ENCODE data around the gene MICALL2. TPM values are rescaled to one million over a fixed set of nuclear protein-coding genes. Genes with fewer than 3 reads are reported as not detected.

The MICALL2 gene
- polyA plus RNA-seq, 1 donor from 2014 or later, result 12.8 TPM

DNA sequence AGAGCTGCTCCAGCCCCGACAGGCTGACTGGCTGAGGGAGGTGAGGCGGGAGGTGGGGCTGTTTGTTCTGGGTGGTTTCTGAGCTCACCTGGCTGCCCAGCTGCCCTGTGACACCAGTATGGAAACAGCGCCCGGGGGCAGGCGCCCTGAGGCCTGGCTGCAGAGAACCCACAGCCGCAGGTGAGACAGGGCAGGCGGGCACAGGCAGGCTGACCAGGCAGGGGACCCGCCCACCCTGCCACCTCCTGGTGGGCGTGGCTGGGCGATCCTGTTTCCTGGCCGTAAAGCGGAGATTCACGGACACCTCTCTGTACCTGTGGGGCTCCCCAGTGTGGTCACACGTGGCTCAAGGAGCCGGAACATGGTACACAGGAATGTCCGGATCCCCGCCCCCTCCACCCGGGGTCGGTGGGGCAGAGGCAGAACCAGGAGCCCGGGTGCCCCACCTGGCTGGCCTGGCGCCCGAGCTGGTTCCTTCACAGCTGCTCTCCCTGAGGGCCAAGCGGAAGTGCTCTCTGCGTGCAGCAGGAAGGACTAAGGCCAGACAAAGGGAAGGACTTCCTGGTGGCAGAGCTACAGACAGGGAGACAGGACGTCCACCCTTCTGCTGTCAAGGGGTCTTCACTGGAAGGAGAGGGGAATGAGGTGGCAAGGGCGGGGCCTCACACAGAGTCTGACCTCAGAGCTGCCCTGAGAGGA, 3.9 kb downstream of the MICALL2 start:
- no peaks in the 10 kb centered on the region for H3K9me3 ChIP-seq (ENCODE audit: low read length)
- H3K9me2 ChIP-seq (ENCODE audit: insufficient read depth, low read length), result no peaks in the 10 kb centered on the region
- no peak overlapping the region for H3K4me2 ChIP-seq (ENCODE audit: low read length)
- TF ChIP-seq EP300 (conservative IDR thresholded peaks at IDR 0.05; ENCODE audit: poor library complexity, severe bottlenecking) (no peak), POLR2AphosphoS5 (IDR thresholded peaks at IDR 0.05) (no peak), TAF1 (IDR thresholded peaks at IDR 0.05; ENCODE audit: low read depth) (no peak), RAD21 (conservative IDR thresholded peaks at IDR 0.05) (no peak), MXI1 (conservative IDR thresholded peaks at IDR 0.05; ENCODE audit: poor library complexity, severe bottlenecking) (no peak), SMC3 (conservative IDR thresholded peaks at IDR 0.05; ENCODE audit: poor library complexity) (no peak), EZH2 (IDR thresholded peaks at IDR 0.05; ENCODE audit: borderline replicate concordance, insufficient read depth, low read length, poor library complexity, severe bottlenecking) (no peak)
- TF ChIP-seq, protein P1, sequence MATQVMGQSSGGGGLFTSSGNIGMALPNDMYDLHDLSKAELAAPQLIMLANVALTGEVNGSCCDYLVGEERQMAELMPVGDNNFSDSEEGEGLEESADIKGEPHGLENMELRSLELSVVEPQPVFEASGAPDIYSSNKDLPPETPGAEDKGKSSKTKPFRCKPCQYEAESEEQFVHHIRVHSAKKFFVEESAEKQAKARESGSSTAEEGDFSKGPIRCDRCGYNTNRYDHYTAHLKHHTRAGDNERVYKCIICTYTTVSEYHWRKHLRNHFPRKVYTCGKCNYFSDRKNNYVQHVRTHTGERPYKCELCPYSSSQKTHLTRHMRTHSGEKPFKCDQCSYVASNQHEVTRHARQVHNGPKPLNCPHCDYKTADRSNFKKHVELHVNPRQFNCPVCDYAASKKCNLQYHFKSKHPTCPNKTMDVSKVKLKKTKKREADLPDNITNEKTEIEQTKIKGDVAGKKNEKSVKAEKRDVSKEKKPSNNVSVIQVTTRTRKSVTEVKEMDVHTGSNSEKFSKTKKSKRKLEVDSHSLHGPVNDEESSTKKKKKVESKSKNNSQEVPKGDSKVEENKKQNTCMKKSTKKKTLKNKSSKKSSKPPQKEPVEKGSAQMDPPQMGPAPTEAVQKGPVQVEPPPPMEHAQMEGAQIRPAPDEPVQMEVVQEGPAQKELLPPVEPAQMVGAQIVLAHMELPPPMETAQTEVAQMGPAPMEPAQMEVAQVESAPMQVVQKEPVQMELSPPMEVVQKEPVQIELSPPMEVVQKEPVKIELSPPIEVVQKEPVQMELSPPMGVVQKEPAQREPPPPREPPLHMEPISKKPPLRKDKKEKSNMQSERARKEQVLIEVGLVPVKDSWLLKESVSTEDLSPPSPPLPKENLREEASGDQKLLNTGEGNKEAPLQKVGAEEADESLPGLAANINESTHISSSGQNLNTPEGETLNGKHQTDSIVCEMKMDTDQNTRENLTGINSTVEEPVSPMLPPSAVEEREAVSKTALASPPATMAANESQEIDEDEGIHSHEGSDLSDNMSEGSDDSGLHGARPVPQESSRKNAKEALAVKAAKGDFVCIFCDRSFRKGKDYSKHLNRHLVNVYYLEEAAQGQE (IDR thresholded peaks at IDR 0.05; ENCODE audit: borderline replicate concordance), result no peak
- TF ChIP-seq, protein P2, sequence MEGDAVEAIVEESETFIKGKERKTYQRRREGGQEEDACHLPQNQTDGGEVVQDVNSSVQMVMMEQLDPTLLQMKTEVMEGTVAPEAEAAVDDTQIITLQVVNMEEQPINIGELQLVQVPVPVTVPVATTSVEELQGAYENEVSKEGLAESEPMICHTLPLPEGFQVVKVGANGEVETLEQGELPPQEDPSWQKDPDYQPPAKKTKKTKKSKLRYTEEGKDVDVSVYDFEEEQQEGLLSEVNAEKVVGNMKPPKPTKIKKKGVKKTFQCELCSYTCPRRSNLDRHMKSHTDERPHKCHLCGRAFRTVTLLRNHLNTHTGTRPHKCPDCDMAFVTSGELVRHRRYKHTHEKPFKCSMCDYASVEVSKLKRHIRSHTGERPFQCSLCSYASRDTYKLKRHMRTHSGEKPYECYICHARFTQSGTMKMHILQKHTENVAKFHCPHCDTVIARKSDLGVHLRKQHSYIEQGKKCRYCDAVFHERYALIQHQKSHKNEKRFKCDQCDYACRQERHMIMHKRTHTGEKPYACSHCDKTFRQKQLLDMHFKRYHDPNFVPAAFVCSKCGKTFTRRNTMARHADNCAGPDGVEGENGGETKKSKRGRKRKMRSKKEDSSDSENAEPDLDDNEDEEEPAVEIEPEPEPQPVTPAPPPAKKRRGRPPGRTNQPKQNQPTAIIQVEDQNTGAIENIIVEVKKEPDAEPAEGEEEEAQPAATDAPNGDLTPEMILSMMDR (IDR thresholded peaks at IDR 0.05; ENCODE audit: poor library complexity, severe bottlenecking), result no peak
- no peak overlapping the region for H3K27ac ChIP-seq (ENCODE audit: low read length)
- H3K27me3 ChIP-seq (ENCODE audit: insufficient read depth, low read depth, low read length), result no peaks in the 10 kb centered on the region
- H3K79me2 ChIP-seq (replicated peaks; ENCODE audit: insufficient read depth, low read length), result no peaks in the 10 kb centered on the region
- H3K9ac ChIP-seq (ENCODE audit: low read length), result no peak overlapping the region
- H2AFZ ChIP-seq (ENCODE audit: low read depth, low read length), result no peak overlapping the region
- no peak overlapping the region for H3K4me3 ChIP-seq (ENCODE audit: low read length)
- H3F3A ChIP-seq (ENCODE audit: insufficient read depth, low read length, poor library complexity, severe bottlenecking), result no peaks in the 10 kb centered on the region
- no peaks in the 10 kb centered on the region for H4K20me1 ChIP-seq (ENCODE audit: insufficient read depth)
- H3K36me3 ChIP-seq (ENCODE audit: insufficient read depth, low read length), result no peaks in the 10 kb centered on the region

DNA sequence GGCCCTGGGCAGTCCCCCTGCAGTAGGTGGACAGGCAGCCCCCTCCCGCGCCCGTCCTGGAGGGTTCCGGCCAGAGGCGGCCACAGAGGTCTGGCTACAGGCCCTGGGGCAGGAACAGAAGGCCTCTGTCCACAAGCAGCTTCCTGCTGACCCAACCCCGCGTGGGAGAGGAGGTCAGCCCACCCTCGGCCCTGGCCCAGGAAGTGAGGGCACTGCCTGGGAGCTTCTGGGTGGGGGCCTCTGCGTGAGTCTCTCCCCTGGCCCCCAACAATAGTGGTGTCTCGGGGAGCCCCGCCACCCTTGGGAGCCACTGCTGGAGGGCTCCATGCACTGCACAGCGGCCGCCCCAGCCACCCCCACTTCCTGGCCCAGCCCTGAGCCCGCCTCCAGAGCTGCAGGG, 4.7 kb downstream of the MICALL2 start:
- H3K4me3 ChIP-seq (ENCODE audit: low read length), result no peak overlapping the region
- H2AFZ ChIP-seq (ENCODE audit: low read depth, low read length), result no peak overlapping the region
- H3K36me3 ChIP-seq (ENCODE audit: insufficient read depth, low read length), result no peaks in the 10 kb centered on the region
- H3K9ac ChIP-seq (ENCODE audit: low read length), result no peak overlapping the region
- no peaks in the 10 kb centered on the region for H3K9me2 ChIP-seq (ENCODE audit: insufficient read depth, low read length)
- H3K27me3 ChIP-seq (ENCODE audit: insufficient read depth, low read depth, low read length), result no peaks in the 10 kb centered on the region
- H4K20me1 ChIP-seq (ENCODE audit: insufficient read depth), result no peaks in the 10 kb centered on the region
- no peak overlapping the region for H3K4me2 ChIP-seq (ENCODE audit: low read length)
- H3F3A ChIP-seq (ENCODE audit: insufficient read depth, low read length, poor library complexity, severe bottlenecking), result no peaks in the 10 kb centered on the region
- no peaks in the 10 kb centered on the region for H3K9me3 ChIP-seq (ENCODE audit: low read length)
- H3K27ac ChIP-seq (ENCODE audit: low read length), result no peak overlapping the region
- H3K79me2 ChIP-seq (replicated peaks; ENCODE audit: insufficient read depth, low read length), result no peaks in the 10 kb centered on the region
- TF ChIP-seq EP300 (conservative IDR thresholded peaks at IDR 0.05; ENCODE audit: poor library complexity, severe bottlenecking) (no peak), RAD21 (conservative IDR thresholded peaks at IDR 0.05) (no peak), MXI1 (conservative IDR thresholded peaks at IDR 0.05; ENCODE audit: poor library complexity, severe bottlenecking) (no peak), EZH2 (IDR thresholded peaks at IDR 0.05; ENCODE audit: borderline replicate concordance, insufficient read depth, low read length, poor library complexity, severe bottlenecking) (no peak), TAF1 (IDR thresholded peaks at IDR 0.05; ENCODE audit: low read depth) (no peak), SMC3 (conservative IDR thresholded peaks at IDR 0.05; ENCODE audit: poor library complexity) (no peak), POLR2AphosphoS5 (IDR thresholded peaks at IDR 0.05) (no peak)
- TF ChIP-seq, protein P2 (IDR thresholded peaks at IDR 0.05; ENCODE audit: poor library complexity, severe bottlenecking), result no peak
- TF ChIP-seq, protein P1 (IDR thresholded peaks at IDR 0.05; ENCODE audit: borderline replicate concordance), result no peak

Measured in neural cell (in vitro differentiated cells).